Neural progenitor cell (in vitro differentiated cells): ENCODE results near the gene MMP28. TPM values are rescaled to one million over a fixed set of nuclear protein-coding genes. Genes with fewer than 3 reads are reported as not detected.

Experiments used
- DNase-seq: peaks from one replicate; pipeline ENCODE4 v3.0.0-alpha.2; 2016; ENCODE audit warnings: low spot score
- H2AFZ ChIP-seq: fragments of 200-600 bp; sonication (generic); replicated peaks from 2 replicates; pipeline ENCODE4 v1.6.1; 2016; ENCODE audit warnings: antibody characterized with exemption
- H3F3A ChIP-seq: fragments of 200-600 bp; sonication (generic); 2 replicates; pipeline ENCODE4 v1.6.1; 2016; ENCODE audit warnings: antibody characterized with exemption, low read depth
- H3K27ac ChIP-seq: fragments of 200-600 bp; sonication (generic); 2 replicates; pipeline ENCODE4 v1.5.1; 2016; ENCODE audit warnings: mild to moderate bottlenecking
- H3K27me3 ChIP-seq: fragments of 200-600 bp; sonication (generic); 2 replicates; pipeline ENCODE4 v1.6.1; 2016; ENCODE audit warnings: mild to moderate bottlenecking, moderate library complexity
- H3K36me3 ChIP-seq: fragments of 200-600 bp; sonication (generic); 2 replicates; pipeline ENCODE4 v1.5.1; 2016
- H3K4me1 ChIP-seq: fragments of 200-600 bp; sonication (generic); 2 replicates; pipeline ENCODE4 v1.6.1; 2016; ENCODE audit warnings: mixed run types
- H3K4me2 ChIP-seq: fragments of 200-600 bp; sonication (generic); 2 replicates; pipeline ENCODE4 v1.6.1; 2016
- H3K4me3 ChIP-seq: fragments of 200-600 bp; sonication (generic); 2 replicates; pipeline ENCODE4 v1.5.1; 2016
- H3K79me2 ChIP-seq: fragments of 200-600 bp; sonication (generic); 2 replicates; pipeline ENCODE4 v1.6.1; 2016; ENCODE audit warnings: low read depth
- H3K9ac ChIP-seq: fragments of 200-600 bp; sonication (generic); 2 replicates; pipeline ENCODE4 v1.6.1; 2016
- H3K9me3 ChIP-seq: fragments of 200-600 bp; sonication (generic); 2 replicates; pipeline ENCODE4 v1.5.1; 2016; ENCODE audit warnings: low read depth
- H4K20me1 ChIP-seq: fragments of 200-600 bp; sonication (generic); 2 replicates; pipeline ENCODE4 v1.6.1; 2016; ENCODE audit warnings: low read depth
- H3K27ac Mint-ChIP-seq: 3 replicates; pipeline ENCODE4 v1.8.0; 2021; ENCODE audit warnings: mixed read lengths
- H3K27me3 Mint-ChIP-seq: 2 replicates; pipeline ENCODE4 v1.8.0; 2022; ENCODE audit warnings: low read depth, mild to moderate bottlenecking, inconsistent platforms, moderate library complexity, mixed read lengths; ENCODE audit not compliant: insufficient read depth
- H3K36me3 Mint-ChIP-seq: 3 replicates; pipeline ENCODE4 v1.8.0; 2021; ENCODE audit warnings: mixed read lengths
- H3K4me1 Mint-ChIP-seq: 3 replicates; pipeline ENCODE4 v1.8.0; 2021; ENCODE audit warnings: mixed read lengths
- H3K4me3 Mint-ChIP-seq: 3 replicates; pipeline ENCODE4 v1.8.0; 2021; ENCODE audit warnings: mild to moderate bottlenecking, moderate library complexity, mixed read lengths
- H3K9me3 Mint-ChIP-seq: 3 replicates; pipeline ENCODE4 v1.8.0; 2020; ENCODE audit warnings: mixed read lengths
- EZH2 ChIP-seq: fragments of 200-600 bp; sonication (generic); IDR thresholded peaks from 2 replicates; pipeline ENCODE4 v1.6.1; 2017; ENCODE audit warnings: antibody characterized with exemption, mild to moderate bottlenecking, moderate library complexity
- EZH2phosphoT487 ChIP-seq: fragments of 200-600 bp; sonication (generic); IDR thresholded peaks from 2 replicates; pipeline ENCODE4 v1.6.1; 2017; ENCODE audit warnings: antibody characterized with exemption
- total RNA-seq: library from RNA; depleted of rRNA; stranded (reverse); fragments of >200 nt; gene quantifications from 2 replicates; pipeline ENCODE4 v1.2.3, GENCODE V29; 2015; ENCODE audit warnings: low replicate concordance
- TF ChIP-seq, protein P1 (sequence below): fragments of 200-600 bp; sonication (generic); IDR thresholded peaks from 2 replicates; pipeline ENCODE4 v1.5.1; 2017; ENCODE audit warnings: antibody characterized with exemption, mild to moderate bottlenecking

Gene MMP28
- total RNA-seq, 1 donor from 2014 or later, result not detected

DNA sequence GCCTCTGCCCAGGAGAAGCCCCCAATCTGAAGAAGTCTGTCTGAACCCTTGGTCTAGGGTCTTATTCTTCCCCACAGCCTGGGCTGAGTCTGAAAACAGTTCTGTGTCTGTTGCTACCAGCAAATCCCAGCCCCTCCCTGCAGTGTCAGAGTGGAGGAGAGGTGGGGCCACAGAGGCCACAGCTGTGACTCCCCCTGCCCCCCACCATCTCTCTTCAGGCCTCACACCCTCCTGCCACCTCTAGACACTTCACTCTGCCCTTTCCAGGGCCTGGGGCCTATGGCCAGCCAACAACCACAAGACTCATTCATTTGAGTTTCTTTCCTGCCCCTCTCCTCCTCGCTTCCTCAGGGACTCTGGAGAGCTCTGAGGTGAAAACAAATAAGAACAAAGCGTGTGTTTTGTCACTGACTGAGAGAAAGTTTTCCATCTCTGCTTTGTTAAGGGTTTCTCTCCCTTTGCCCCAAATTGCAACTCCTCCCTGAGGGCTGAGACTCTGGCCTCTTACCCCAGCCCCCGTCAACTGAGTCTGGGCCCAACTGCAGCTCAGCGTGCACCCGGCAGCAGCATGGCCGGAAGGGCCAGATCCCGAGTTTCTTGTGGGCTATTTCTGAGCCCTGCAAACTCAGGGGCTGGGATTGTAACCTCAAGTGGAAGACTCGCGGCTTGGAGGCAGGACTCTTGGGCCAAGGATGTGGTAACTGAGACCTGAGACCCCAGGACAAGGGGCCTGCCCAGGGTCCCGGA lies 21.6 kb downstream of the MMP28 start:
- peak overlapping the region; percentile 12 for H3K4me2 ChIP-seq
- H4K20me1 ChIP-seq, result no peaks in the 10 kb centered on the region
- TF ChIP-seq EZH2 (no peak), EZH2phosphoT487 (no peak)
- TF ChIP-seq, protein P1, sequence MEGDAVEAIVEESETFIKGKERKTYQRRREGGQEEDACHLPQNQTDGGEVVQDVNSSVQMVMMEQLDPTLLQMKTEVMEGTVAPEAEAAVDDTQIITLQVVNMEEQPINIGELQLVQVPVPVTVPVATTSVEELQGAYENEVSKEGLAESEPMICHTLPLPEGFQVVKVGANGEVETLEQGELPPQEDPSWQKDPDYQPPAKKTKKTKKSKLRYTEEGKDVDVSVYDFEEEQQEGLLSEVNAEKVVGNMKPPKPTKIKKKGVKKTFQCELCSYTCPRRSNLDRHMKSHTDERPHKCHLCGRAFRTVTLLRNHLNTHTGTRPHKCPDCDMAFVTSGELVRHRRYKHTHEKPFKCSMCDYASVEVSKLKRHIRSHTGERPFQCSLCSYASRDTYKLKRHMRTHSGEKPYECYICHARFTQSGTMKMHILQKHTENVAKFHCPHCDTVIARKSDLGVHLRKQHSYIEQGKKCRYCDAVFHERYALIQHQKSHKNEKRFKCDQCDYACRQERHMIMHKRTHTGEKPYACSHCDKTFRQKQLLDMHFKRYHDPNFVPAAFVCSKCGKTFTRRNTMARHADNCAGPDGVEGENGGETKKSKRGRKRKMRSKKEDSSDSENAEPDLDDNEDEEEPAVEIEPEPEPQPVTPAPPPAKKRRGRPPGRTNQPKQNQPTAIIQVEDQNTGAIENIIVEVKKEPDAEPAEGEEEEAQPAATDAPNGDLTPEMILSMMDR, result no peak
- no peaks in the 10 kb centered on the region for H3K9me3 ChIP-seq
- H3K27ac Mint-ChIP-seq, result peak overlapping the region; percentile 86
- H3K27me3 ChIP-seq, result no peaks in the 10 kb centered on the region
- peaks cover 7% of the 10 kb centered on the region for H3K27me3 Mint-ChIP-seq
- peaks cover 30% of the 10 kb centered on the region for H3K4me1 ChIP-seq
- H3K4me3 ChIP-seq, result no peak overlapping the region
- peaks cover 5% of the 10 kb centered on the region for H3F3A ChIP-seq
- no peaks in the 10 kb centered on the region for H3K9me3 Mint-ChIP-seq
- no peak for DNase-seq
- H2AFZ ChIP-seq, result peak overlapping the region; percentile 86
- peak overlapping the region; percentile 60 for H3K4me3 Mint-ChIP-seq
- no peaks in the 10 kb centered on the region for H3K36me3 ChIP-seq
- no peaks in the 10 kb centered on the region for H3K36me3 Mint-ChIP-seq
- no peak overlapping the region for H3K9ac ChIP-seq
- H3K27ac ChIP-seq, result no peak overlapping the region
- H3K79me2 ChIP-seq, result no peaks in the 10 kb centered on the region
- H3K4me1 Mint-ChIP-seq, result peaks cover 30% of the 10 kb centered on the region

DNA sequence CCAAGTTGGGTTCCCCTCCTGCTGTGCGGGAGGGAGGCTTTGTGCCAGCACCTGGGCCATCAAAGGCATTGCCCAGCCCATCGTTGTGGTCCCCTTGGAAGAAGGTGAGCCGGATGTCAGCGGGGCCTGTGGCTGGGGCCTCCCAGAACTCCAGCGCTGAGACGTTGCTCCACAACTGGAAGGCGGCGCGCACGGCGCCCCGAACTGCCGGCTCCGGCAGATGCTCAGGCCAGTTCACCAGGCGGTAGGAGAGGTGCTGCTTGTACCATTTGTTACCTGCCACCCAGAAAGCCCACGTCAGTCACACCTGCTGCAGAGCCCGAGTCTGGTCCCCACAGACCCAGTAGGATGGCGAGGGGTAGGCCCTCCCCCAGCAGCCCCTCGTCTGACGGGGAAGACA lies 22.3 kb downstream of the MMP28 start:
- Histone ChIP-seq H3K4me3 (no peak overlapping the region), H3K79me2 (no peaks in the 10 kb centered on the region), H3K27ac (no peak overlapping the region), H3K9ac (no peak overlapping the region), H3K27me3 (no peaks in the 10 kb centered on the region), H3K4me2 (no peak overlapping the region), H3K9me3 (no peaks in the 10 kb centered on the region), H3F3A (peaks cover 5% of the 10 kb centered on the region), H3K36me3 (no peaks in the 10 kb centered on the region), H2AFZ (peak overlapping the region; percentile 86), H4K20me1 (no peaks in the 10 kb centered on the region), H3K4me1 (peaks cover 30% of the 10 kb centered on the region)
- Mint-ChIP-seq H3K36me3 (no peaks in the 10 kb centered on the region), H3K4me3 (no peak overlapping the region), H3K9me3 (no peaks in the 10 kb centered on the region), H3K27ac (no peak overlapping the region), H3K4me1 (peaks cover 28% of the 10 kb centered on the region), H3K27me3 (peaks cover 7% of the 10 kb centered on the region)
- DNase-seq, result no peak
- TF ChIP-seq EZH2, result no peak
- no peak for TF ChIP-seq EZH2phosphoT487

DNA sequence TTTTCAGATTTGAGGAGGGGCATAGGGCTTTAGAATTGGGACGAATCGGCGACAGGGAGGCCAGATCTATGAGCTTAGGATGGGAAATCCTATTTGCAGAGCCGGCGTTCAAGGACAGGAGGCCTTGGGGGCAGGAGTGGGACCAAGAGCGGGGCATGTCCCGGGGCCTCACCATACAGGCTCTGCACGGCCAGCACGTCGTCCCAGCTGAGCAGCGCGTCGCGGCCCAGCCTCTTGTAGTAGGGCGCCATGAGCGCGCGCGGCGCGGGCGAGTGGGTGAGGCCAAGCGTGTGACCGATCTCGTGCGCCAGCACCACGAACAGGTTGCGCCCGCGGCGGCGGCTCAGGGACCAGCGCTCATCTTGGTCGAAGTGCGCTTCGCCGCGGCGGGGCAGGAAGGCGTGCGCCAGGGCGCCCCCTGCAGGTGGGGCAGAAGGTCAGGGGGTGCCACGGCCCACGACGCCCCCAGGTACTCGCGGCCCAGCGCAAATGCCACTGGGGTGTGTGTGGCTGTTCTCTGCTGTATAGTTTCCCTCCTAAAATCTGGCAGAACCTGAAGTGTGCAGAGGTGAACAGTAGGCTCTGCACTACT lies 25.4 kb downstream of the MMP28 start:
- no peaks in the 10 kb centered on the region for H4K20me1 ChIP-seq
- Mint-ChIP-seq H3K27me3 (peaks cover 6% of the 10 kb centered on the region), H3K27ac (no peak overlapping the region), H3K4me1 (peaks cover 43% of the 10 kb centered on the region), H3K36me3 (no peaks in the 10 kb centered on the region), H3K4me3 (no peak overlapping the region), H3K9me3 (no peaks in the 10 kb centered on the region)
- H3K79me2 ChIP-seq, result no peaks in the 10 kb centered on the region
- H2AFZ ChIP-seq, result no peak overlapping the region
- no peaks in the 10 kb centered on the region for H3K36me3 ChIP-seq
- H3K9ac ChIP-seq, result no peak overlapping the region
- peaks cover 20% of the 10 kb centered on the region for H3F3A ChIP-seq
- H3K4me3 ChIP-seq, result no peak overlapping the region
- no peaks in the 10 kb centered on the region for H3K27me3 ChIP-seq
- H3K27ac ChIP-seq, result no peak overlapping the region
- no peak overlapping the region for H3K4me2 ChIP-seq
- H3K9me3 ChIP-seq, result no peaks in the 10 kb centered on the region
- no peak for DNase-seq
- peaks cover 41% of the 10 kb centered on the region for H3K4me1 ChIP-seq
- TF ChIP-seq, protein P1, result peak; percentile 30
- TF ChIP-seq EZH2, result no peak

DNA sequence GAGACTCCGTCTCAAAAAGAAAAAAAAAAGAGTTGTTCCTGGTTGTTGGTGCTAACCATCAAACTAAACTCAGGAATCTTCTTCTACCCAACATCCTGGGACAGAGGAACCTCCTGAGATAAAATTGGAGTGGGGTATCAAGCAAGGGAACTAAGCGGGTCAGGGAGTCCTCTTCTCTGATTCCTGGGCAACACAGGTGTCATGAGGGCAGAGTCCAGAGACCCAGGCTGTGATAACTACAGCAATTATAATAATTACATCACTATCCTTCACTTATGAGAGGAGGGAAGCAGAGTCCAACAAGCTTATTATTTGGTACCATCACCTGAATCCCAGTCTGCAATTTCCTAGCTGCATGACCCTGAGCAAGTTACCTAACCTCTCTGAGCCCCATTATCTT lies 26.6 kb downstream of the MMP28 start:
- no peak overlapping the region for H3K4me2 ChIP-seq
- H2AFZ ChIP-seq, result no peak overlapping the region
- Mint-ChIP-seq H3K36me3 (no peaks in the 10 kb centered on the region), H3K4me3 (no peak overlapping the region), H3K4me1 (peaks cover 40% of the 10 kb centered on the region), H3K9me3 (no peaks in the 10 kb centered on the region), H3K27me3 (peaks cover 5% of the 10 kb centered on the region), H3K27ac (no peak overlapping the region)
- H3K9me3 ChIP-seq, result no peaks in the 10 kb centered on the region
- H3F3A ChIP-seq, result peaks cover 24% of the 10 kb centered on the region
- H3K36me3 ChIP-seq, result no peaks in the 10 kb centered on the region
- peaks cover 33% of the 10 kb centered on the region for H3K4me1 ChIP-seq
- H4K20me1 ChIP-seq, result no peaks in the 10 kb centered on the region
- H3K27ac ChIP-seq, result no peak overlapping the region
- no peaks in the 10 kb centered on the region for H3K27me3 ChIP-seq
- no peaks in the 10 kb centered on the region for H3K79me2 ChIP-seq
- TF ChIP-seq EZH2, result no peak
- TF ChIP-seq, protein P1, result no peak
- no peak for TF ChIP-seq EZH2phosphoT487
- no peak overlapping the region for H3K4me3 ChIP-seq
- no peak for DNase-seq
- H3K9ac ChIP-seq, result no peak overlapping the region
